ENCODE results near the gene SLC2A5.
A peak's percentile ranks its signal among the peaks of the same experiment; 100 is the strongest.

Gene SLC2A5

DNA sequence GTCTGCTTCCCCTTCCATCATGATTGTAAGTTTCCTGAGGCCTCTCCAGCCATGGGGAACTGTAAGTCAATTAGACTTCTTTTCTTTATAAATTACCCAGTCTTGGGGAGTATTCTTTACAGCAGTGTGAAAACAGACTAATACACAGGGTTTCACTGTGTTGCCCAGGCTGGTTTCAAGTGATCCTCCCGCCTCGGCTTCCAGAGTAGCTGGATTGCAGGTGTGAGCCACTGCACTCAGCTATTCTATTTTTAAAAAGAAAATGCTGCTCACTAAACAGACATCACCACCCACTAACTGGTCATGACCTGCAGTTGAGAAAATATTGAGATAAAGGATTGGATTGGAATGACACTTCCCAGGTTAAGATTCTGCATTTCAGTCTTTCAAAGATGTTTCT is 22.4 kb downstream of the SLC2A5 start:
- DNase-seq (ENCODE audit: low spot score), result no peak
- TF ChIP-seq, protein P1, sequence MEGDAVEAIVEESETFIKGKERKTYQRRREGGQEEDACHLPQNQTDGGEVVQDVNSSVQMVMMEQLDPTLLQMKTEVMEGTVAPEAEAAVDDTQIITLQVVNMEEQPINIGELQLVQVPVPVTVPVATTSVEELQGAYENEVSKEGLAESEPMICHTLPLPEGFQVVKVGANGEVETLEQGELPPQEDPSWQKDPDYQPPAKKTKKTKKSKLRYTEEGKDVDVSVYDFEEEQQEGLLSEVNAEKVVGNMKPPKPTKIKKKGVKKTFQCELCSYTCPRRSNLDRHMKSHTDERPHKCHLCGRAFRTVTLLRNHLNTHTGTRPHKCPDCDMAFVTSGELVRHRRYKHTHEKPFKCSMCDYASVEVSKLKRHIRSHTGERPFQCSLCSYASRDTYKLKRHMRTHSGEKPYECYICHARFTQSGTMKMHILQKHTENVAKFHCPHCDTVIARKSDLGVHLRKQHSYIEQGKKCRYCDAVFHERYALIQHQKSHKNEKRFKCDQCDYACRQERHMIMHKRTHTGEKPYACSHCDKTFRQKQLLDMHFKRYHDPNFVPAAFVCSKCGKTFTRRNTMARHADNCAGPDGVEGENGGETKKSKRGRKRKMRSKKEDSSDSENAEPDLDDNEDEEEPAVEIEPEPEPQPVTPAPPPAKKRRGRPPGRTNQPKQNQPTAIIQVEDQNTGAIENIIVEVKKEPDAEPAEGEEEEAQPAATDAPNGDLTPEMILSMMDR (IDR thresholded peaks at IDR 0.05; ENCODE audit: extremely low read depth, missing control alignments), result no peak

DNA sequence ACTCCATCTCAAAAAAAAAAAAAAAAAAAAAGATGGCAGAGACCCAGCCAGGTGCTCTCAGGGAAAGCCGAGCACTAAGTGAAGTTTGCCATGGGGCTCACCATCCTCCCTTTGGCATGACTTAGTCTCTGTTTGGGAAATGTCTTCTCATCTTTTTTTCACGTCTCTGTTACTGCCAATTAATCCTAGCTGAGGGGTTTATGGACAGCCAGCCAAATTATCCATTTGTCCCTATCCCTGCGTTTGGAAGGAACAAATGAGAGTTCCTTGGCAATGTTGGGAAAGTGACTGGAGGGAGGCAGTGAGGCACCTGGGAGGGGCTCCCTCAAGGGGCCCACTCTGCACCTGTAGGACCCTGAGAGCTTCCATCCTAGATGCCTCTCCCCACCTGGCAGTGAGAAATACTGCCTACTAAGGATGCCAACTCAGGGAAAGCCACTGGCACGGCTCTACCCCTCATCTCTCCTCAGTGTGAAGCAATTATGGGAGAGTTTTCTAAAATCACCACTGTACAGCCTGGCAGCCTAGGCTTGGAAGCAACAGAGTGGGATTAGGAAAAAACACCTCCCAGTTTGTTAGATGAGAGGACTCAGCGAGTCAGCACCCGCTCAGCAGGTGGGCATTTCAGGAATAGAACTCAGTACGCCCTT is 23.4 kb downstream of the SLC2A5 start:
- DNase-seq (ENCODE audit: low spot score), result no peak

DNA sequence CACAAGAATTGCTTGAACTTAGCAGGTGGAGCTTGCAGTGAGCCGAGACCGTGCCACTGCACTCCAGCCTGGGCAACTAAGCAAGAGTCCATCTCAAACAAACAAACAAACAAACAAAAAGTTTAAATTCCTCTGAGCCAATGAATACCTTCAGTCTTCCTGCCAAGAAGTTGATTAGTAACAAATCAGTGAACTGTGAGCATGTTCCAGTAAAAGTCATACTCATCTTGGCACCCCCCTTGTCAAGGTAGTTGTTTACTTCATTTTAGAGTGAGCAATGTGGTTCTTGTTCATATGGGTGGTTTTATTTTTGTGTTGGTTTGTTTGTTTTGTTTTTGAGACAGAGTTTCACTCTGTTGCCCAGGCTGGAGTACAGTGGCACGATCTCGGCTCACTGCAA is 25.2 kb downstream of the SLC2A5 start:
- DNase-seq (ENCODE audit: low spot score), result peak; percentile 10
- TF ChIP-seq, protein P1 (IDR thresholded peaks at IDR 0.05; ENCODE audit: extremely low read depth, missing control alignments), result no peak

More for the DNA sequence above, 23.4 kb downstream of the SLC2A5 start:
- TF ChIP-seq, protein P1 (IDR thresholded peaks at IDR 0.05; ENCODE audit: extremely low read depth, missing control alignments), result no peak

DNA sequence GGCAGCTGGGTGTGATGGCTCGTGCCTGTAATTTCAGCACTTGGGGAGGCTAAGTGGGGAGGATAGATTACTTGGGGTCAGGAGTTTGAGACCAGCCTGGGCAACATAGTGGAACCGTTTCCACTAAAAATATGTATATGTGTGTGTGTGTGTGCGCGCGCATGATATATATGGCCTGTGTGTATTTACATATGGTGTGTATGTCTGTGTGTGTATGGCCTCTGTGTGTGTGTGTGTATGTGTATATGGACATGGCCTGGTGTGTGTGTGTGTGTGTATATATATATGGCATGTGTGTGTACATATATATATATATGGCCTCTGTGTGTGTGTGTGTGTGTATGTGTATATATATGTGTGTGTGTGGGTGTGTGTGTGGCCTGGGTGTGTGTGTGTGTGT is 27.2 kb downstream of the SLC2A5 start:
- DNase-seq (ENCODE audit: low spot score), result no peak
- TF ChIP-seq, protein P1 (IDR thresholded peaks at IDR 0.05; ENCODE audit: extremely low read depth, missing control alignments), result no peak

DNA sequence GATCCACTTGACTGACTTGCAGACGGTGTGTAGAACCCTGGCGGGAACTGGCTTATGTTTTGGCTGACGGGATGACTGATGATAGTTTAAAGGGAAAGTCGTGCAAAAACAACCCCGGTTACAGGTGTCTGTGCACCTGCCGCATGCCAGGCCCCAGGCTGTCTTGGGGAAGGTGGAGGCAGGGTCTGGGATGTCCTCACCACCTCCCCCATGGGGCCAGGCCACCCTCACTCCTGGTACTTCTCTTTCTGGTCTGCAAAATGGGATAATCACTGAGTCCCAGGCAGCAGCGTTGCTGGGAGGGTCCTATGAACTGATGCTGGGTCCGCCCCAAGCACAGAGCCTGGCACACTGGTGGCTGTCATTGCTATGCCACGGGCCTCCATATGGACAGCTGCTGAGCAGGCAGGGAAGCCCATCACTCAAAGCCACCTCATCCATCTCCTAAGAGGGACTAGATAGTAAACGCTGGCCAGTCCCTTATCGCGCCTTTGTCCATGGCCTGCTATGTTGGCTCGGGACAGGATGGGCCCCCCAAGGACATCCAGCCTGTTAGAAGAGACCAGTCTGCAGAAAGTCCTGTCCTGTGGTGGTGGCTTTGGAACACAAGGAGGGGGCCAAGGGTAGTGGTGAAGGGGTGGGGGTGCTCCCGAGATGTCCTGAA is 28.2 kb downstream of the SLC2A5 start:
- no peak for DNase-seq (ENCODE audit: low spot score)
- TF ChIP-seq, protein P1 (IDR thresholded peaks at IDR 0.05; ENCODE audit: extremely low read depth, missing control alignments), result no peak

DNA sequence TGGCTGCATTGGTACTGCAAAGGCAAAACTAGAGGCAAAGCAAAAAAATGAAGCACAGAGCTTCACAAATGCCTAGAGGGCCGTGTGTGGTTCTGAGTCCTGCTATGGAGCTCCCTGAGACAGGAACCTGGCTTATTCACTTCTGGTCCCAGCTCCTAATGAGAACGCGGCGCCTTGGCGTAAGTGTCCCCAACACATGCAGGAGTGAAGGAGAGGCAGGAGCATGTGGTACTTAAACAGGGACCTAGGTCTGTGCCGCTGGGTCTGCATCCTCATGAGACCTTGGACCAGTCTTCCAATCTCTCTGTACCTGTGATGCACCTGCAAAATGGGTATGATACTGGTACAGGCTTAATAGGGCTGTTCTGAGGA is 28.8 kb downstream of the SLC2A5 start:
- TF ChIP-seq, protein P1 (IDR thresholded peaks at IDR 0.05; ENCODE audit: extremely low read depth, missing control alignments), result no peak
- DNase-seq (ENCODE audit: low spot score), result no peak

DNA sequence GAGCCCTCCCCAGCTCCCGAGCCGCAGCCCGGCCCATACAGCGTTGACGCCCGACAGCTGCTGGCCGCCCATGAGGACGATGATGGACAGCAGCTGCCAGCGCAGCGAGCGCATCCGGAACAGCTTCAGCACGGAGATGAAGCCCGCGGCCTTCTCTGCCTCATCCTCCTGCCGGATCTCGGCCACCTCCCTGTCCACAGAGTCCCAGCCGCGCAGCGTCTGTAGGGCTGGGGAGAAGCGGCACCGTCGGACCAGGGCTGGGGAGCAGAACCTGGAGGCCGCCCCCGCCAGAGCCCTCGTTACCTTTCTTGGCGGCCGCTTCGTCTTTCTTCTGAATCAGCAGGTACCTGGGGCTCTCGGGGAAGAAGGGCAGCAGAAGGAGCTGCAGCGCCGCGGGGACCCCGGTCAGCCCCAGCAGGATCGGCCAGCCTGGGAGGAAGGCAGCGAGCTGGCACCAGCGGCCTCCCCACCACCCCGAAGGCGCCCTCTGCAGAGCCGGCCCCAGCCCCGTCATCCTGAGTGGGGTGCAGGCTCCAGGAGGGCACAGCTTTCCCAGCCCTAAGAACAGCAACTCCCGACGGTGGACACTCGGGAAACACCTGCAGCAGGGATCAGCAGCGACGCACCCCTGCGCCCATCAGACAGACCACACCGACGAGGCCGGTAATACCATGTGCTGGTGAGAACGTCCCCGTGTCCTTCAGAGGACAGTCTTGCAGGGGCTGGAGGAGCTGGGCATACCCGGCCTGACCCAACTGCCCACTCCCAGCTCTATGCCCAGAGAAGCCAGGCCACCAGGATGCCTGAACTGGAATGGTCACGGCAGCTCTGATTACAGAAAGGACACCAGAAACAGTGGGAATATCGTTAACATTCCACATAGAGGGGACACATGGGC is 29.4 kb downstream of the SLC2A5 start:
- no peak for DNase-seq (ENCODE audit: low spot score)
- TF ChIP-seq, protein P1 (IDR thresholded peaks at IDR 0.05; ENCODE audit: extremely low read depth, missing control alignments), result no peak

Measured in GM20000 (cell line).